Mucosa of descending colon (tissue), 3 donors: ENCODE results near the gene SOX12. TPM values are rescaled to one million over a fixed set of nuclear protein-coding genes. Genes with fewer than 3 reads are reported as not detected.

ENCODE experiments used
- ATAC-seq: fragments of 200-7000 bp; cut with Tn5 transposase; one replicate; pipeline ENCODE4 v1.9.1; 2020; ENCODE audit warnings: mild to moderate bottlenecking, moderate library complexity
- DNase-seq, 3 donors: peaks; one replicate each; pipeline ENCODE4 v3.0.0-alpha.2; 2020
- H3K36me3 ChIP-seq: fragments of 200-600 bp; one replicate; pipeline ENCODE4 v1.8.0; 2021; ENCODE audit warnings: low read depth, mild to moderate bottlenecking
- H3K4me1 ChIP-seq: fragments of 200-600 bp; one replicate; pipeline ENCODE4 v1.8.0; 2021; ENCODE audit warnings: low read depth, mild to moderate bottlenecking
- H3K4me3 ChIP-seq: fragments of 200-600 bp; one replicate; pipeline ENCODE4 v1.8.0; 2021; ENCODE audit warnings: mild to moderate bottlenecking
- H3K9me3 ChIP-seq: fragments of 200-600 bp; one replicate; pipeline ENCODE4 v1.8.0; 2021; ENCODE audit warnings: mild to moderate bottlenecking
- CTCF ChIP-seq: fragments of 200-600 bp; IDR thresholded peaks from one replicate; pipeline ENCODE4 v1.8.0; 2022; ENCODE audit warnings: antibody characterized with exemption, mild to moderate bottlenecking
- intact Hi-C, 2 donors: fragments of 100-400 bp; cut with DNase I in 1 of 2; cut with micrococcal nuclease in 1 of 2; formaldehyde crosslinking; loops; one replicate each; pipeline versions ENCODE4 v1.11.0 to v1.11.1; 2022; cut with DNase I, micrococcal nuclease
- total RNA-seq, 3 donors: library from RNA; stranded (reverse); fragmentation: NEBNext Ultra II Directional in 2 of 3; extraction: Animal tissue kit (Norgen Biotek cat#: 25700) in 2 of 3; gene quantifications; one replicate each; pipeline versions ENCODE4 v1.2.1 to v1.2.4, GENCODE V29; 2021 to 2023
- donor health status: DM: no; HTN: no; CAD: no; lungs with moderate emphysema.
- donor health status: DM: no; HTN: no; CAD: no.
- donor health status: DM: no; HTN: yes; CAD: no.

SOX12 gene
- total RNA-seq, 3 donors from 2014 or later, result 3.9 to 24.0 (median 4.5) TPM

- H3K4me1 ChIP-seq, result peaks cover 25% of the 10 kb centered on the region
These were observed 715 bp downstream of the SOX12 start for GRCh38 chr20:325889-326644.

GRCh38 chr20:326645-327185 lies 1.4 kb downstream of the SOX12 start:
- peak in 2 of 3 donors; percentile 65 to 75 for DNase-seq
- no peaks in the 10 kb centered on the region for H3K36me3 ChIP-seq
- ATAC-seq, result no peak
- intact Hi-C loops, result no loop called here
- H3K4me3 ChIP-seq, result peak overlapping the region; percentile 28
- peaks cover 25% of the 10 kb centered on the region for H3K4me1 ChIP-seq
- no peak for TF ChIP-seq CTCF
- no peaks in the 10 kb centered on the region for H3K9me3 ChIP-seq

More at GRCh38 chr20:325889-326644, 715 bp downstream of the SOX12 start:
- Histone ChIP-seq H3K9me3 (no peaks in the 10 kb centered on the region), H3K36me3 (no peaks in the 10 kb centered on the region), H3K4me3 (peak overlapping the region; percentile 28)
- intact Hi-C loops, result no loop called here
- TF ChIP-seq CTCF, result no peak
- DNase-seq (peak; percentile 64 to 86 (median 79)), ATAC-seq (no peak)

- H3K9me3 ChIP-seq, result no peaks in the 10 kb centered on the region
- H3K4me3 ChIP-seq, result no peak overlapping the region
- DNase-seq, result peak; percentile 80 to 86 (median 83)
- H3K36me3 ChIP-seq, result no peaks in the 10 kb centered on the region
- TF ChIP-seq CTCF, result no peak
- ATAC-seq, result peak; percentile 8
- H3K4me1 ChIP-seq, result peaks cover 25% of the 10 kb centered on the region
- intact Hi-C loops, result no loop called here
These were observed 2.1 kb downstream of the SOX12 start for GRCh38 chr20:327186-328026.

- no peak for TF ChIP-seq CTCF
- H3K36me3 ChIP-seq, result no peaks in the 10 kb centered on the region
- DNase-seq (peak in 1 of 3 donors; percentile 52), ATAC-seq (no peak)
- H3K4me3 ChIP-seq, result no peak overlapping the region
- H3K9me3 ChIP-seq, result no peaks in the 10 kb centered on the region
- H3K4me1 ChIP-seq, result peaks cover 25% of the 10 kb centered on the region
- intact Hi-C loops, result no loop called here
These were observed 2.9 kb downstream of the SOX12 start for GRCh38 chr20:328027-328974.
